Lung (tissue), 12 donors: ENCODE measurements around the gene TRAM2. TPM values are rescaled to one million over a fixed set of nuclear protein-coding genes. Genes with fewer than 3 reads are reported as not detected.

Experiments used
- ATAC-seq: fragments of 200-7000 bp; cut with Tn5 transposase; one replicate; pipeline ENCODE4 v1.9.1; 2020; ENCODE audit warnings: moderate number of reproducible peaks; ENCODE audit not compliant: insufficient read depth, low FRiP score
- DNase-seq, 3 donors: peaks; one replicate each; pipeline ENCODE4 v3.0.0-alpha.2; 2013 to 2017
- H3K27ac ChIP-seq, 2 donors: one replicate each; pipeline ENCODE4 v1.5.1; 2013; ENCODE audit warnings: mild to moderate bottlenecking in 2 of 2, moderate library complexity in 2 of 2, control low read depth in 1 of 2, inconsistent platforms in 1 of 2, low read depth in 1 of 2, low read length in 1 of 2
- H3K27me3 ChIP-seq, 3 donors: one replicate each; pipeline ENCODE4 v1.5.1; 2013; ENCODE audit warnings: low read length in 2 of 3; ENCODE audit not compliant: control insufficient read depth in 3 of 3, insufficient read depth in 3 of 3
- H3K36me3 ChIP-seq, 4 donors: one replicate each; pipeline ENCODE4 v1.5.1; 2013; ENCODE audit warnings: low read length in 4 of 4, mild to moderate bottlenecking in 1 of 4, moderate library complexity in 1 of 4; ENCODE audit not compliant: control insufficient read depth in 4 of 4, insufficient read depth in 4 of 4
- H3K4me1 ChIP-seq, 5 donors: one replicate each; pipeline ENCODE4 v1.5.1; 2013; ENCODE audit warnings: low read length in 5 of 5, mild to moderate bottlenecking in 2 of 5, moderate library complexity in 1 of 5; ENCODE audit not compliant: control insufficient read depth in 5 of 5, insufficient read depth in 5 of 5
- H3K4me3 ChIP-seq: one replicate; pipeline ENCODE4 v1.5.1; 2013; ENCODE audit warnings: mild to moderate bottlenecking, control low read depth, moderate library complexity
- H3K9ac ChIP-seq, 2 donors: one replicate each; pipeline ENCODE4 v1.5.1; 2013; ENCODE audit warnings: low read length in 2 of 2, control low read depth in 1 of 2; ENCODE audit not compliant: insufficient read depth in 1 of 2
- H3K9me3 ChIP-seq, 4 donors: one replicate each; pipeline ENCODE4 v1.5.1; 2013; ENCODE audit warnings: low read length in 3 of 4, mild to moderate bottlenecking in 1 of 4, moderate library complexity in 1 of 4; ENCODE audit not compliant: control insufficient read depth in 4 of 4, insufficient read depth in 3 of 4
- CTCF ChIP-seq: IDR thresholded peaks from 2 replicates; pipeline ENCODE4 v1.5.1; 2012; ENCODE audit warnings: mild to moderate bottlenecking; ENCODE audit errors: control extremely low read depth, extremely low read depth
- WGBS, 2 donors: extraction: QIAGEN DNeasy Blood & Tissue Kit; methylation state at CpG; one replicate each; pipeline ENCODE4 v1.1.7; 2013; 5-methylcytosine and 5-hydroxymethylcytosine counted together
- polyA plus RNA-seq, 2 donors: library from polyadenylated mRNA; stranded (reverse); fragments of 200-250 nt; gene quantifications; one replicate each; pipeline ENCODE4 v1.2.1, GENCODE V29; 2013
- total RNA-seq, 2 donors: library from RNA; depleted of rRNA in 1 of 2; stranded (reverse); fragments of >200 nt in 1 of 2; gene quantifications; one replicate each; pipeline ENCODE4 v1.2.1, GENCODE V29; 2014 to 2021
- donor health status: control.
- donor health status: control.
- donor health status: Bipolar disorder and iron deficiency.
- donor health status: healthy.
- donor health status: DM: yes; HTN: yes; CAD: no.

The TRAM2 gene
- total and polyA plus RNA-seq, 4 donors = 4.4 to 33.4 (median 15.2) TPM

GRCh38 chr6:52530351-52530750 is 46.5 kb downstream of the TRAM2 start:
- DNase-seq (no peak), ATAC-seq (no peak)
- WGBS, 2 donors = 96 to 98% methylated on average over 10 of the region's 10 CpGs
- no peak overlapping the region for H3K9ac ChIP-seq
- no peak overlapping the region for H3K27ac ChIP-seq
- TF ChIP-seq CTCF = no peak
- H3K27me3 ChIP-seq = no peaks in the 10 kb centered on the region
- no peaks in the 10 kb centered on the region for H3K4me1 ChIP-seq
- no peak overlapping the region for H3K4me3 ChIP-seq
- H3K36me3 ChIP-seq = peaks cover 0 to 7% (median 5%) of the 10 kb centered on the region in 4 donors
- no peaks in the 10 kb centered on the region for H3K9me3 ChIP-seq

- Histone ChIP-seq H3K4me1 (no peaks in the 10 kb centered on the region), H3K36me3 (peaks cover 0 to 4% (median under 1%) of the 10 kb centered on the region in 4 donors), H3K9ac (no peak overlapping the region), H3K9me3 (no peaks in the 10 kb centered on the region), H3K27me3 (no peaks in the 10 kb centered on the region), H3K4me3 (no peak overlapping the region), H3K27ac (no peak overlapping the region)
- TF ChIP-seq CTCF = no peak
- DNase-seq (no peak), ATAC-seq (no peak)
- WGBS, 2 donors = 93 to 95% methylated on average over 8 of the region's 8 CpGs
These were observed 47.5 kb downstream of the TRAM2 start for GRCh38 chr6:52529311-52529710.

- Histone ChIP-seq H3K27me3 (no peaks in the 10 kb centered on the region), H3K9me3 (no peaks in the 10 kb centered on the region), H3K9ac (no peak overlapping the region), H3K4me3 (no peak overlapping the region), H3K4me1 (peaks cover 0 to 5% (median 2%) of the 10 kb centered on the region in 5 donors), H3K36me3 (peaks cover 0 to 4% (median 0%) of the 10 kb centered on the region in 4 donors), H3K27ac (no peak overlapping the region)
- no peak for ATAC-seq
- no peak for TF ChIP-seq CTCF
- WGBS, 2 donors = 96 to 99% methylated on average over 7 of the region's 7 CpGs
- DNase-seq = no peak
These were observed 49.4 kb downstream of the TRAM2 start for GRCh38 chr6:52527436-52527835.

- no peak for ATAC-seq
- no peak for TF ChIP-seq CTCF
- Histone ChIP-seq H3K9me3 (no peaks in the 10 kb centered on the region), H3K27me3 (no peaks in the 10 kb centered on the region), H3K27ac (no peak overlapping the region), H3K9ac (no peak overlapping the region), H3K36me3 (peaks cover 0 to 4% (median 0%) of the 10 kb centered on the region in 4 donors), H3K4me3 (no peak overlapping the region), H3K4me1 (peaks cover 0 to 7% (median 4%) of the 10 kb centered on the region in 5 donors)
- no peak for DNase-seq
- 94 to 97% methylated on average over 4 of the region's 4 CpGs for WGBS, 2 donors
These were observed 50.2 kb downstream of the TRAM2 start for GRCh38 chr6:52526634-52527033.
